PC-9 (cell line): ENCODE data around the gene PIK3C2G. TPM values are rescaled to one million over a fixed set of nuclear protein-coding genes. Genes with fewer than 3 reads are reported as not detected.
A peak's percentile ranks its signal among the peaks of the same experiment; 100 is the strongest.

Experiments
- BruUV-seq: library from RNA; stranded (reverse); fragments of 400-500 nt; replicated peaks from 2 replicates; lab custom pipeline; 2021; lab: Mats Ljungman, UMichigan
- CTCF ChIA-PET: fragments of 300-600 bp; sonication (Branson Sonifier 250); formaldehyde crosslinking; loops from one replicate; lab custom pipeline; 2022; ENCODE audit warnings: antibody characterized with exemption; lab: Charles Lee
- POLR2A ChIA-PET: fragments of 300-600 bp; sonication (Branson Sonifier 250); formaldehyde crosslinking; loops from one replicate; lab custom pipeline; 2022; ENCODE audit warnings: antibody characterized with exemption; ENCODE audit not compliant: unreplicated experiment; lab: Charles Lee
- DNase-seq, 2 experiments: peaks; one replicate each; pipeline versions ENCODE4 v3.0.0 to v3.0.0-alpha.2; 2015 to 2022; ENCODE audit warnings: mixed read lengths in 1 of 2
- H2AFZ ChIP-seq: fragments of 200-600 bp; sonication (generic); 2 replicates; pipeline ENCODE4 v1.8.1; 2017; ENCODE audit warnings: antibody characterized with exemption
- H3F3A ChIP-seq: fragments of 200-600 bp; sonication (generic); 2 replicates; pipeline ENCODE4 v1.8.1; 2017; ENCODE audit warnings: antibody characterized with exemption, mild to moderate bottlenecking, low read depth; ENCODE audit not compliant: insufficient read depth
- H3K27ac ChIP-seq: fragments of 200-600 bp; sonication (generic); 2 replicates; pipeline ENCODE4 v1.6.1; 2016; ENCODE audit warnings: mixed run types
- H3K27me3 ChIP-seq: fragments of 200-600 bp; sonication (generic); 2 replicates; pipeline ENCODE4 v1.6.1; 2016; ENCODE audit warnings: low read depth, mixed run types; ENCODE audit not compliant: insufficient read depth
- H3K36me3 ChIP-seq: fragments of 200-600 bp; sonication (generic); 2 replicates; pipeline ENCODE4 v1.6.1; 2016; ENCODE audit warnings: low read depth, mixed run types
- H3K4me1 ChIP-seq: fragments of 200-600 bp; sonication (generic); replicated peaks from 2 replicates; pipeline ENCODE4 v1.6.1; 2016; ENCODE audit warnings: mixed run types; ENCODE audit not compliant: insufficient read depth
- H3K4me2 ChIP-seq: fragments of 200-600 bp; sonication (generic); 2 replicates; pipeline ENCODE4 v1.6.1; 2017; ENCODE audit warnings: mixed run types
- H3K4me3 ChIP-seq: fragments of 200-600 bp; sonication (generic); 2 replicates; pipeline ENCODE4 v1.6.1; 2016; ENCODE audit warnings: mixed run types
- H3K79me2 ChIP-seq: fragments of 200-600 bp; sonication (generic); 2 replicates; pipeline ENCODE4 v1.6.1; 2017; ENCODE audit warnings: low read depth, mixed run types
- H3K9me2 ChIP-seq: fragments of 200-600 bp; sonication (generic); 2 replicates; pipeline ENCODE4 v1.8.1; 2017; ENCODE audit warnings: mild to moderate bottlenecking; ENCODE audit not compliant: insufficient read depth
- H3K9me3 ChIP-seq: fragments of 200-600 bp; sonication (generic); 2 replicates; pipeline ENCODE4 v1.8.1; 2016; ENCODE audit warnings: low read depth; ENCODE audit not compliant: insufficient read depth
- H4K20me1 ChIP-seq: fragments of 200-600 bp; sonication (generic); 2 replicates; pipeline ENCODE4 v1.8.1; 2017; ENCODE audit not compliant: insufficient read depth
- EZH2 ChIP-seq: fragments of 200-600 bp; sonication (generic); IDR thresholded peaks from 2 replicates; pipeline ENCODE4 v1.8.0; 2017; ENCODE audit warnings: antibody characterized with exemption, low read depth
- intact Hi-C: fragments of 100-400 bp; cut with micrococcal nuclease; formaldehyde crosslinking; loops from one replicate; pipeline ENCODE4 v1.10.0; 2022; ENCODE audit not compliant: unreplicated experiment
- total RNA-seq: library from RNA; stranded (reverse); gene quantifications from 2 replicates; pipeline ENCODE4 v1.2.3, GENCODE V29; 2021
- TF ChIP-seq, protein P1 (sequence below): fragments of 200-600 bp; sonication (generic); conservative IDR thresholded peaks from 2 replicates; pipeline ENCODE4 v1.6.1; 2017; ENCODE audit warnings: mixed run types, antibody characterized with exemption, mild to moderate bottlenecking, moderate library complexity

The PIK3C2G gene
- total RNA-seq, 1 experiment from 2014 or later, result 1.4 TPM

DNA sequence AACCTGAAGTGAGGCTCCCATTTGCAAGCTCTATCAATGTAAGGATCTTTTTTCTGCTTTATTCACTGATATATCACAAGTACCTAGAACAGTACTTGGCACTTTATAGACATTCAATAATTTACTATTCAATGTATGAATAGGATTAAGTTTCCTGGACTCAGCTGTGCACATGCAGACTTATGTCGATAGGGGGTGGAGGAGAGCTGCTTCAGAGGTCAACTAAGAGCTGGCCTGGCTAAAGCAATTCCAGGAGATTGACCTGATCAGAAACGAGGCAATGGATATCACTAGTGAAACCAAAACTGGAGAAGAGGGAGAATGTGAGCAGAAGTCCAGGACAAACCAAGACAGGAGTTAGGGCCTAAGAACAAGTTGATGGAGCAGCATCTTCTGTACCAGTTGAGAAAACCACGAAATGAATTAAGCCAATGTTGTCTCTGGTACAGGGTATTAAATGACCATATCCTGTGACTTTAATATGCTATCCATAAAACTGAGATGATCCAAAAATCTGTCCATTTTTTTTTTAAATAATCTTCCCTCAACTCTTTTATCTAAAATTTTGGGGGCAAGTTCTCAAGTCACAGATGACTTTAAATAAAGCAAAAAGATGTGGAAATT, 169.2 kb downstream of the PIK3C2G start:
- Histone ChIP-seq H3K27me3 (no peaks in the 10 kb centered on the region), H3K4me3 (no peak overlapping the region), H2AFZ (no peak overlapping the region), H3F3A (no peaks in the 10 kb centered on the region), H3K4me1 (peaks cover 3% of the 10 kb centered on the region), H3K27ac (no peak overlapping the region), H3K79me2 (no peaks in the 10 kb centered on the region), H3K36me3 (no peaks in the 10 kb centered on the region), H3K4me2 (no peak overlapping the region), H3K9me2 (no peaks in the 10 kb centered on the region), H4K20me1 (no peaks in the 10 kb centered on the region), H3K9me3 (no peaks in the 10 kb centered on the region)
- ChIA-PET POLR2A (no interaction called here), CTCF (interaction anchor here (2.3 kb wide), 1 partner anchor 756 kb away, joined by 11 read pairs; no protein-coding TSS in a partner anchor)
- no peak for TF ChIP-seq EZH2
- TF ChIP-seq, protein P1, sequence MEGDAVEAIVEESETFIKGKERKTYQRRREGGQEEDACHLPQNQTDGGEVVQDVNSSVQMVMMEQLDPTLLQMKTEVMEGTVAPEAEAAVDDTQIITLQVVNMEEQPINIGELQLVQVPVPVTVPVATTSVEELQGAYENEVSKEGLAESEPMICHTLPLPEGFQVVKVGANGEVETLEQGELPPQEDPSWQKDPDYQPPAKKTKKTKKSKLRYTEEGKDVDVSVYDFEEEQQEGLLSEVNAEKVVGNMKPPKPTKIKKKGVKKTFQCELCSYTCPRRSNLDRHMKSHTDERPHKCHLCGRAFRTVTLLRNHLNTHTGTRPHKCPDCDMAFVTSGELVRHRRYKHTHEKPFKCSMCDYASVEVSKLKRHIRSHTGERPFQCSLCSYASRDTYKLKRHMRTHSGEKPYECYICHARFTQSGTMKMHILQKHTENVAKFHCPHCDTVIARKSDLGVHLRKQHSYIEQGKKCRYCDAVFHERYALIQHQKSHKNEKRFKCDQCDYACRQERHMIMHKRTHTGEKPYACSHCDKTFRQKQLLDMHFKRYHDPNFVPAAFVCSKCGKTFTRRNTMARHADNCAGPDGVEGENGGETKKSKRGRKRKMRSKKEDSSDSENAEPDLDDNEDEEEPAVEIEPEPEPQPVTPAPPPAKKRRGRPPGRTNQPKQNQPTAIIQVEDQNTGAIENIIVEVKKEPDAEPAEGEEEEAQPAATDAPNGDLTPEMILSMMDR, result peak; percentile 84
- intact Hi-C loops, result loop anchor here (1.0 kb wide), 2 partner anchors 431 to 756 kb away; no protein-coding TSS in a partner anchor
- BruUV-seq, result no TSS peak
- DNase-seq, result peak in 1 of 2 experiments; percentile 39

DNA sequence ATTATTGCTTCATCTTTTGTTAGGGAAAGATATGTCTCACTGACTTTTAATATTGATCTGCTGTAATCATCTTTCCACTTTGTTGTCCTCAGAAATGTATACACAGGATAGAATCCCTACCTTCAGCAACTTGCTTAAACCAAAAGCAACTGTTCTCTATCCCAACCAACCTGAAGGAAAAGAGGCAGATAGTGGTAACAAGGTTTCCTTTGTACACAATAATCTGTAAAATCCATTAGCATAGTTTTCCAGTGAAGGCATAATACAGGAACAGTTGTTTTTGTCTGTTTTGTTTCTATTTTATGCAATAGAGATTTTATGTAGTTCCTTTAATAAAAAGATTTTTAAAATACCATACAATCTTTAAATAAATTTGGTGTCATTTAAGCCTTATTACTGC, 170.5 kb downstream of the PIK3C2G start:
- CTCF ChIA-PET, result interaction anchor here (0.6 kb wide), 1 partner anchor 584 kb away, joined by 3 read pairs; no protein-coding TSS in a partner anchor
- POLR2A ChIA-PET, result no interaction called here
- Histone ChIP-seq H3K27ac (no peak overlapping the region), H3K4me1 (peaks cover 3% of the 10 kb centered on the region), H3K9me2 (no peaks in the 10 kb centered on the region), H4K20me1 (no peaks in the 10 kb centered on the region), H3K27me3 (no peaks in the 10 kb centered on the region), H3K79me2 (no peaks in the 10 kb centered on the region), H3K4me3 (no peak overlapping the region), H3F3A (no peaks in the 10 kb centered on the region), H3K9me3 (no peaks in the 10 kb centered on the region), H2AFZ (no peak overlapping the region), H3K36me3 (no peaks in the 10 kb centered on the region), H3K4me2 (no peak overlapping the region)
- TF ChIP-seq, protein P1, result no peak
- TF ChIP-seq EZH2, result no peak
- no TSS peak for BruUV-seq
- no peak for DNase-seq
- intact Hi-C loops, result no loop called here

DNA sequence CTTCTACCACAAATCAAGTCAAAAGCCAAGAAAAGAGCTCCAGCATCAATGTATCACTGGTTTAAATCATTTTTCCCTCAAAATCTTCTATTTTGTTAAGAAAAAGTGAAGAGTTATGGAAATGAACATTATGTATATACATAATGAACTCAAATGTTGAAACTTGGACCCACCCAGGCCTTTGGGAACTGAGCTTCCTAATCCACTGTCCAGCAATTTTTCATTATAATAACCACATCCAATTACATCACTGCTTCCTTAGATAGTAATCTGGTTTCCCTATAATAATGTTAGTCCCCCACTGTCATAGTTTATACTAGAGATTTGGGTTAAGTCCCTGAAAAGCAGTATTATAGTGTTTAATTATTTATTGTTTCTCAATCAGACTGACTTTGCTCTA, 170.9 kb downstream of the PIK3C2G start:
- ChIA-PET POLR2A (interaction anchor here (0.6 kb wide), 1 partner anchor 438 kb away, joined by 5 read pairs; no protein-coding TSS in a partner anchor), CTCF (interaction anchor here (0.6 kb wide), 1 partner anchor 583 kb away, joined by 3 read pairs; no protein-coding TSS in a partner anchor)
- Histone ChIP-seq H4K20me1 (no peaks in the 10 kb centered on the region), H3K4me3 (no peak overlapping the region), H3K27me3 (no peaks in the 10 kb centered on the region), H3K4me2 (no peak overlapping the region), H3F3A (no peaks in the 10 kb centered on the region), H3K79me2 (no peaks in the 10 kb centered on the region), H3K27ac (no peak overlapping the region), H3K9me2 (no peaks in the 10 kb centered on the region), H3K4me1 (peaks cover 3% of the 10 kb centered on the region), H3K36me3 (no peaks in the 10 kb centered on the region), H2AFZ (no peak overlapping the region), H3K9me3 (no peaks in the 10 kb centered on the region)
- no peak for TF ChIP-seq EZH2
- TF ChIP-seq, protein P1, result no peak
- DNase-seq, result no peak
- no TSS peak for BruUV-seq
- intact Hi-C loops, result no loop called here
